GM18870 (cell line): ENCODE data around the gene RNF123.
"Not testable (repeated sequence)": the region's sequence is repeated elsewhere in the genome, so short reads cannot be mapped to it uniquely, and the experiment has no call there.

Source experiments
- ATAC-seq: cut with Tn5 transposase; IDR thresholded peaks from one replicate; pipeline ENCODE4 v1.9.1; 2021; ENCODE audit warnings: moderate library complexity; ENCODE audit not compliant: unreplicated experiment

Gene RNF123

DNA sequence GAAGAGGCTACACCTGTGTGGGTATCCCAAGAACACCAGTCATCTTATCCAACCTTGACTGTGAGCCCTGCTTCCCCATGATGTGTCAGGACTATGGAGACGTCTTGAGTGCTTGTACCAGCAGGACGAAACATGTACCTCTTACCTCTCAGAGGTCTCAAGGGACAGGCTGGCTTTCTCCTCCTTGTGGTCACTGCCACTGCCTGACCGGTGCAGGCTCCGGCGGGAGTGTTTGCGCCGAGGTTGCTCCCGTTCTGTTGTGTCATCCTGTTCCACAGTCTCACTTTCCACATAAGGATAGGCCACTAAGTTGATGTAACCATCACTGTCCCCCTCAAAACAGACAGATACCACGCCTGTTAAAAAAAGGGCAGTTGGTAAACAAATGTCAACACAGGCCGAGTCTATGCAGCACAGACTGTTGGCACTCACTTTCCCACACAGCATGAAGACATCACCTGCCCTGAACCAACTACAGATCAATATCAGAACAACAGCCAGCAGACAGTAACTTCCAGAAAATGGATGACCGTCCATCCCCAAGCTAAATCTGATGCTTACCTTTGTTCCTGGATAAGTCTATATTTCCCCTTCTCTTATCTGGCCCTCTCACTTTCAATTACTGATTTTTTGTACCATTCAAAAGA, 48.8 kb downstream of the RNF123 start:
- no peak for ATAC-seq

DNA sequence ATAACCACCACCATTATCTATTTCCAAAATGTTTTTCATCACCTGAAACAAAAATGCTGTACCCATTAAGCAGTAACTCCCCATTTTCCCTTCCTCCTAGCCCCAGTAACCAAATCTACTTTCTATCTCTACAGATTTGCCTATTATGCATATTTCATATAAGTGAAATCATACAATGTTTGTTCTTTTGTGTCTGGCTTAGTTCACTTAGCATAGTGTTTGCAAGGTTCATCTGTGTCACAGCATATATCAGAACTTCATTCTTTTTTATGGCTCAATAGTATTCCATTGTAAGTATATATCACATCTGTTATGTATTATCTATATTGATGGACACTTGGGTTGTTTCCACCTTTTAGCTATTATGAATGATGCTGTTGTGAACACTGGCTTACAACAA, 51.1 kb downstream of the RNF123 start:
- ATAC-seq, result no peak

- no peak for ATAC-seq
Measured at GRCh38 chr3:49745986-49746385, 56.6 kb downstream of the RNF123 start.

GRCh38 chr3:49747792-49748480, 58.6 kb downstream of the RNF123 start:
- ATAC-seq, result no peak

- not testable (repeated sequence) for ATAC-seq
Measured at GRCh38 chr3:49748874-49749273, 59.5 kb downstream of the RNF123 start.

- no peak for ATAC-seq
Measured at GRCh38 chr3:49750056-49750455, 60.7 kb downstream of the RNF123 start.

- no peak for ATAC-seq
Measured at GRCh38 chr3:49751501-49751900, 62.1 kb downstream of the RNF123 start.

DNA sequence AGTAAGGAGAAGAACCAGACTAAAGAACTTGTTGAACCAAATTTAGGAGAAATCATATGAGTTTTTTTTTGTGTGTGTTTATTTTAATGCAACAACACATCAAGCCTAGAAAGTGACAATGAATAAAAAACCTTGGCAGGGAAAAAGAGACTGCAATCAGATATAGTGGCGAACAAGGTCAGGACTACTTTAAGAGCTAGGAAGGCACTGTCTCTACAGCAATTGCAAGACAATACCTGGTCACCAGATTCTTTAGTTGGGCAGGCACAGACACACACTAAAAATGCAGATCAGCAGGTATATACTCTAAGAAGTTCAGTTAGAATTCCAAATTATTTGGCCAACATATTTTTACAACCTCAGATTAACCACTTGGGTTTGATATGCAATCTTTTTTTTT, 65.2 kb downstream of the RNF123 start:
- no peak for ATAC-seq

- no peak for ATAC-seq
Measured at GRCh38 chr3:49756036-49756435, 66.7 kb downstream of the RNF123 start.

DNA sequence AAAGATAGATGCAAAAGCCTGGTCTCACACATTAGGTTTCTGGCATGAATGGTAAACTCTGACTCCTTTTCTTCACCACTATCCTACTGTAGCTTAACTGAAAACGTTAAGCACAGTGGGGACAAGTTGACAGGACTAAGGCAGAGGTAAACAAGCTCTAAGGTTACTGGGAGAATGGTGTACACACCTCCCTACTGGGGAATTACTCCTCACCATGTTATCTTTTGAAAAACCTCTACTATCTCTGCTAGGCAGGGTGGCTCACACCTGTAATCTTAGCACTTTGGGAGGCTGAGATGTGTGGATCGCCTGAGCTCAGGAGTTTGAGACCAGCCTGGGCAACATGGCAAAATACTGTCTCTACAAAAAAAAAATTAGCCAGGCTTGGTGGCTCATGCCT, 67.8 kb downstream of the RNF123 start:
- ATAC-seq, result no peak

DNA sequence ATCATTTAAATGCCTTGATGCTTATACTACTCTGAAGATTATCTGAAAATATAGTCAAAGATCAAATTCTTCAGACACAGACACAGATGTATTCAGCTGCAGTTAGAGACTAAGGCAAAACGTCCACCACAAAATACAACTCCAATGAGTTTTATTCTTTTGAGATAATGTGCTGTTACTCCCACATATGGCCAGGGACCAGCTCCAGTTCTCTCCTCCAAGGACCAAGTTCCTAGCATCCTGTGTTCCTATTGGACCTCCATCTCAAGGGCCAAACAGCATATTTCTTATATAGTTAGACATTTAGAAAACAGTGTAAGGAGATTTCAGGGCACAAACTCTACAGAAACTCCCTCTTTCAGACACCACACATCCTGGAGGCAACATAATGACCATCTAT, 69.9 kb downstream of the RNF123 start:
- no peak for ATAC-seq

DNA sequence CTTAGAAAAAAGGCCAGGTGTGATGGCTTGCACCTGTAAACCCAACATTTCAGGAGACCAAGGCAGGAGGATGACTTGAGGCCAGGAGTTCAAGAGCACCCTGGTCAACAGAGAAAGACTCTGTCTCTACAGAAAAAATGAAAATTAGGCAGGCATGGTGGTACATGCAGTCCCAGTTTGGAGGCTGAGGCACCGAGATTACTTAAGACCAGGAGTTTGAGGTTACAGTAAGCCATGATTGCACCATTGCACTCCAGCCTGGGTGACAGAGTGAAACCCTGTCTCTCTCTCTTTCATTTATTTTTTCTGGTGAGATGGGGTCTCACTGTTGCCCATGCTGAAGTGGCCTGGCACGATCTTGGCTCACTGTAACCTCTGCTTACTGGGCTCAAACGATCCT, 72.3 kb downstream of the RNF123 start:
- no peak for ATAC-seq

GRCh38 chr3:49763981-49764380, 74.6 kb downstream of the RNF123 start:
- ATAC-seq, result no peak

DNA sequence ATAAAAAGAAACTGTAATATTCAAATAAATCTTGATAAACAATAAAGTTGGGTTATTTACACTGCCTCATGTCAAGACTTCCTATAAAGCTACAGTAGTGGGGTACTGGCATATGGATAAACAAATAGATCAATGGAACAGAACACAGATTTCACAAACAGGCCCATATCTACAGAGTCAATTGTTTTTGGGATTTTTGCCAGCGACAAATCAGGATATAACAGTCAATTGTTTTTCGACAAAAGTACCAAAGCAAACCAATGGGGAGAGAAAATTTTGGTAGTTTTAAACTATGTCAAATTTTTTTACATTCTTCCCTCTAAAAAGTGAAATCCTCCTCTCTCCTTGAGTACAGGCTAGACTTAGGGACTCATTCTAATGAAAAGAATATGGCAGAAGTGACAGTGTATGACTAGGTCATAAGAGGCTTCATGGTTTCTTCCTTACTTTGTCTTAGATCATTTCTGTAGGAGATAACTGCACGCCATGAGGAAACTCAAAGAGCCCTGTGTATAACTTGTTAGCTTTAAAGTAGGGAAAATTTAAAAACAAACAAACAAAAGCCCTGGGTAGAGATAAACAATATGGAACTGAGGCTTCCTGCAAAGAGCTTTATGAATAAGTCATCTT, 80.0 kb downstream of the RNF123 start:
- no peak for ATAC-seq

GRCh38 chr3:49769926-49770325, 80.6 kb downstream of the RNF123 start:
- no peak for ATAC-seq
